Suppressor macrophage treated with lipopolysaccharide for 4 hours (primary cell): ENCODE measurements around the gene PRICKLE2.

ENCODE experiments used
- DNase-seq: peaks from one replicate; pipeline ENCODE4 v3.0.0-alpha.2; 2020

PRICKLE2 gene

GRCh38 chr3:64067506-64068346 lies 157.5 kb downstream of the PRICKLE2 start:
- no peak for DNase-seq

- no peak for DNase-seq
These were observed 160.5 kb downstream of the PRICKLE2 start for GRCh38 chr3:64064804-64065203.

- no peak for DNase-seq
These were observed 161.3 kb downstream of the PRICKLE2 start for GRCh38 chr3:64063983-64064438.

GRCh38 chr3:64063207-64063982 lies 161.9 kb downstream of the PRICKLE2 start:
- DNase-seq: no peak

- DNase-seq: no peak
These were observed 163.6 kb downstream of the PRICKLE2 start for GRCh38 chr3:64061628-64062027.

GRCh38 chr3:64059484-64060175 lies 165.6 kb downstream of the PRICKLE2 start:
- no peak for DNase-seq

GRCh38 chr3:64058566-64058965 lies 166.7 kb downstream of the PRICKLE2 start:
- no peak for DNase-seq

GRCh38 chr3:64057231-64057630 lies 168.0 kb downstream of the PRICKLE2 start:
- no peak for DNase-seq

- DNase-seq: peak; percentile 4
These were observed 168.6 kb downstream of the PRICKLE2 start for GRCh38 chr3:64056606-64057180.

- DNase-seq: no peak
These were observed 170.2 kb downstream of the PRICKLE2 start for GRCh38 chr3:64055076-64055475.

GRCh38 chr3:64054488-64054887 lies 170.8 kb downstream of the PRICKLE2 start:
- no peak for DNase-seq

GRCh38 chr3:64053581-64053980 lies 171.7 kb downstream of the PRICKLE2 start:
- DNase-seq: no peak

GRCh38 chr3:64053117-64053516 lies 172.1 kb downstream of the PRICKLE2 start:
- DNase-seq: no peak

GRCh38 chr3:64049832-64050231 lies 175.4 kb downstream of the PRICKLE2 start:
- no peak for DNase-seq

- DNase-seq: peak; percentile 28
These were observed 176.1 kb downstream of the PRICKLE2 start for GRCh38 chr3:64049136-64049535.

GRCh38 chr3:64048631-64049061 lies 176.6 kb downstream of the PRICKLE2 start:
- DNase-seq: peak; percentile 55

GRCh38 chr3:64047787-64048186 lies 177.5 kb downstream of the PRICKLE2 start:
- DNase-seq: peak; percentile 8

GRCh38 chr3:64046996-64047594 lies 178.2 kb downstream of the PRICKLE2 start:
- no peak for DNase-seq

GRCh38 chr3:64046592-64046991 lies 178.7 kb downstream of the PRICKLE2 start:
- DNase-seq: no peak

- no peak for DNase-seq
These were observed 182.3 kb downstream of the PRICKLE2 start for GRCh38 chr3:64042952-64043351.
